Subcutaneous adipose tissue (tissue), 4 donors: Measurements from ENCODE around the gene CIROP. TPM values are rescaled to one million over a fixed set of nuclear protein-coding genes. Genes with fewer than 3 reads are reported as not detected.

ENCODE experiments used
- CTCF ChIP-seq: fragments of 450-650 bp; IDR thresholded peaks from one replicate; pipeline ENCODE4 v1.5.1; 2016; ENCODE audit warnings: low read depth, mild to moderate bottlenecking, control low read depth, antibody characterized with exemption, moderate library complexity
- total RNA-seq, 4 donors: library from RNA; depleted of rRNA; stranded (reverse); fragments of >200 nt; gene quantifications; one replicate each; pipeline ENCODE4 v1.1.0, GENCODE V29; 2016

The CIROP gene
- total RNA-seq: not detected

GRCh38 chr14:23104591-23105347 lies at the start of gene CIROP:
Gene CIROP, minus strand, starts transcription at chr14:23104989. Its CDS starts 69 bp downstream, at chr14:23104920.
- no peak for TF ChIP-seq CTCF

GRCh38 chr14:23153851-23154796 lies 49.3 kb upstream of the CIROP start:
- no peak for TF ChIP-seq CTCF

- TF ChIP-seq CTCF: no peak
Measured at GRCh38 chr14:23151342-23151741, 46.6 kb upstream of the CIROP start.

GRCh38 chr14:23149745-23150144 lies 45.0 kb upstream of the CIROP start:
- TF ChIP-seq CTCF: no peak

- no peak for TF ChIP-seq CTCF
Measured at GRCh38 chr14:23148591-23149249, 43.9 kb upstream of the CIROP start.

- no peak for TF ChIP-seq CTCF
Measured at GRCh38 chr14:23147676-23148075, 42.9 kb upstream of the CIROP start.

- no peak for TF ChIP-seq CTCF
Measured at GRCh38 chr14:23146980-23147379, 42.2 kb upstream of the CIROP start.
